G401 (cell line): ENCODE data around the gene VAPA. TPM values are rescaled to one million over a fixed set of nuclear protein-coding genes. Genes with fewer than 3 reads are reported as not detected.

Experiments used
- DNase-seq: peaks from one replicate; pipeline ENCODE4 v3.0.0-alpha.2; 2015; ENCODE audit warnings: low spot score
- in situ Hi-C: cut with HindIII; loops from 2 replicates; pipeline ENCODE4 v1.10.0; 2016; ENCODE audit warnings: low sequenced_read_pairs, mixed read lengths
- total RNA-seq: library from RNA; depleted of rRNA; stranded (reverse); fragments of >200 nt; shearing (Covaris generic); gene quantifications from 2 replicates; pipeline ENCODE4 v1.2.3, GENCODE V29; 2014

Gene VAPA
- total RNA-seq, 1 experiment from 2014 or later: 231 TPM

DNA sequence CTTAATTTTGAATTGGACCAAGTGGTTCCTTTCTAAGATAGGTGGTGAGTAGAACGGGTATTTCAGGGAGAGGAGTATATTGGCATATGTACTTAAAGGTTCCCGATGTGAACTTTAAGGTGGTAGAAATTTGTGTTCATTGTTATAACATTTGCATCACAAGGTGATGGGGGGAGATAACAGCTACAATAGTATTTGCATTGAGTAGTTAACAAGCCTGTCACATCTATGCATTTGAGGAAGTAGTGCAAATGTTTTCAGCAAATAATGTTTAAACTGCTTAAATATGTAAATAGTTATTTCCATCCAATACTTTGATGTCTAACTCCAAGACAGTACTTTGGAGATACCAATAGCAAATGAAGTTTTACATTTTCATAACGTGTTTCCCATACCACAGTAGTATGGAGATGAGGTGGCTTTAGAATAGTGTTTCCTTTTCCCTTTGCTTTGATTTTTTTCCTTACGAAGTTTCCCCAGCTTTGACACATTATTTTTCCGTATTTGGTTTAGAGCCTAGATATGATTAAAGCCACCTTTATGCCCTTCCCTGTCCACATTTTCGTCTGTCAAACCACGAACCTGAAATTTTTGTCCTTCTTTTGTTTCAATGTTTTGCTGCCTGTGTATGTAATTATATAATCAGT is 46.6 kb downstream of the VAPA start:
- no peak for DNase-seq
- in situ Hi-C loops: no loop called here

DNA sequence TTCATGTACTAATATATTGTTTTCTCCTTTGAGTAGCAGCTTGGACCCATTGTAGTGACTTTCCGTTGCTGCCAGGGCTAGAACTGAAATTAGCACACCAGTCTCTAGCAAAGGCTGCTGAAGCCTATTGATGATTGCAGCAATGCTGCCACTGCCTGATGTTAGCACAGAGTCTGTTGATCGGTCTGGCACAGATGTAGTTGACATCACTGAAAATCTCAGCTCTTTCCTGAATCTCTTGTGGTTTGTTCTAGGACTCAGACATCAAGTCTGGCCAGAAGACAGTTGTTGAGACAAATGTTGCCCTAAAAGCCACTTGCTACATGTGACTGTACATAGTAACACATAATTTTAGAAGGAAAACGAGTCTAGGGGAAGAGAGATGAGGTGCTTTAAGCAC is 47.2 kb downstream of the VAPA start:
- in situ Hi-C loops: no loop called here

DNA sequence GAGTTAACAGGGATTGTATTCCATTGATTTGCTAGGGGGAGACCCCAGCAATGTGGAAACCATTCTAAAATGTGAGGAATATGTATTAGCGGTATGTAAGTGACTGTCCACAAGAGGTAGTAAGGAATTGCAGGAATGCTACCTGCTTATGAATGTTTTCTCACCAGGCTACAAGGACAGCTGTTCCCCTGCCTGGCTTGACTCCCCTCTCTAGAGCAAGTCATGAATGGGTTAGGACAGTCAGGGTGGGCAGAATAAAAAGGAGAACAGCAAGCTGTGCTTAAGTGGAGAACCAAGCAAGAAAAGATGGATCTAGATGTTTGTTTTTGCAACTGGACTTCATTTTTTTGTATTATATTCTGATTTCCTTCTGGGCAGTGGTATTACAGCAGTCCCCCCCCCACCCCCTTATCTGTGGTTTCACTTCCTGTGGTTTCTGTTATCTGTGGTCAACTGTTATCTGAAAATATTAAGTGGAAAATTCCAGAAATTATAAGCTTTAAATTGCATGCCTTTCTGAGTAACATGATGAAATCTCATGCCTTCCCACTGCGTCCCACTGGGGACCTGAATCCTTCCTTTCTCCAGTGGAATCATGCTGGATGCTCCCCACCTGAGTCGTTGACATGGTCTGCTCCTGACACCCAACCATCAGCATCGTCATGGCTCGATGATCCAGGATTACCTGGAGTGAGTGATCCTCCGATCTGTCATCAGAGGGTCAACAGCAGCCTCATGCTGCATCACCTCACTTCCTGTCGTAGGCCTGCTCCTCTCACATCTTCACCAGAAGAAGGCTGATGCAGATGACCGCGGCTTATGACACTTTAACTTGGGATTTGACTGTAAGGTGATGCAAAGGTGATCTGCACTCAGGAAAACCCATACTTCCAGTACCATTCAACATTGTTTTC is 52.2 kb downstream of the VAPA start:
- DNase-seq: no peak
- in situ Hi-C loops: no loop called here

More for the DNA sequence above, 47.2 kb downstream of the VAPA start:
- no peak for DNase-seq

DNA sequence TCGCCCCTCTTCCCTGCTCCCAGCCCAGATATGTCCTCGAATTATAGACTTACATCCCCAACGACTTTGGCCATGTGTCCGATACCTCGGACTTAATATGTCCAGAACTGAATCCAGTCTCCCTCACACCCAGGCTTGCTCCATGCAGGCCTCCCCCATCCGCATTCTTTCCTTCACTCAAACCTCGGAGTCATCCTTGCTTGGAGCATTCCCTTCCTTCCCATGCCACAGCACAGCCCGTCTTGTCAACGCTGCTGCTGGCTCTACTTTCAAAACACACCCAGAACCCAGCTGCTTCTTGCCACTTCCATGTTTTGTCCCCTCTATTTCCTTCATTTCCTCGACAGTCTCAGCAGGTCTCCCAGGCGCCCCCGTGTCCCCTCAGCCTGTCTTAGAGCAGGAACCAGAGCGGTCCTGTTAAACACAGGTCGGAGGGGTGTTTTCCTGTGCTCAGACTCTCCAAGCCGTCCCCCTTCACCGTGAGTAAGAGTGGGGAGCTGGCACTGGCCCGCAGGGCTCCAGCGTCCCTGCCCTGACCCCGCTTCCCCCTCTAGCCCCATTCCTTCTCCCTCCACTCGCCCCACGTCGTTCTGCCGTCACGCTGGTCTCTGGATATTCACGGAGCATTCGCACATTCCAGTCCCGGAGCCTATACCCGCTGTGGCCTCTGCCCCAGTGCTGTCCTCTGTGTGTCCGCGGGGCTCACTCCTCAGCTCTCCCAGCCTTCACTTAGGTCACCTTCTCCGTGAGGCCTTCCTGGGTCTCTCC is 54.4 kb downstream of the VAPA start:
- DNase-seq: no peak
- in situ Hi-C loops: no loop called here

DNA sequence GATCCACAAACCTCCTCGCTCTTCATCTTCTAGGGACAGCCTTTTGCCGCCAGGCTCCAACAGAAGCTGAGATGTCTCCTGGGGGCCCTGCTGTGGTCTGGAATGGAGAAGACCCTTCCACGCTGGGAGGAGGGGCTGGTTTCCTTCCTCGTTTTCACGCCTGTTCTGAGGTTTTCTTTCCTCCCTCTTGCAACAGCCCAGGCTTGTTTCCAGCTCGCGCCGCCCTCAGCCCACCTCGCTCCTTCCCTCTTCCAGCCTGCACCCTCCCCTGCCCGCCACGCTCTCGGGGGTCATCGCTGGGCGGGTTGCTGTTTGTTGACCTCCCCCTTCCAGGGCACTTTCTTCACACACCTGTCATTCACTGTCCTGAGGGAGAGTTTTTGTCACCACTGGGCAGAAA is 55.4 kb downstream of the VAPA start:
- in situ Hi-C loops: no loop called here
- DNase-seq: no peak

DNA sequence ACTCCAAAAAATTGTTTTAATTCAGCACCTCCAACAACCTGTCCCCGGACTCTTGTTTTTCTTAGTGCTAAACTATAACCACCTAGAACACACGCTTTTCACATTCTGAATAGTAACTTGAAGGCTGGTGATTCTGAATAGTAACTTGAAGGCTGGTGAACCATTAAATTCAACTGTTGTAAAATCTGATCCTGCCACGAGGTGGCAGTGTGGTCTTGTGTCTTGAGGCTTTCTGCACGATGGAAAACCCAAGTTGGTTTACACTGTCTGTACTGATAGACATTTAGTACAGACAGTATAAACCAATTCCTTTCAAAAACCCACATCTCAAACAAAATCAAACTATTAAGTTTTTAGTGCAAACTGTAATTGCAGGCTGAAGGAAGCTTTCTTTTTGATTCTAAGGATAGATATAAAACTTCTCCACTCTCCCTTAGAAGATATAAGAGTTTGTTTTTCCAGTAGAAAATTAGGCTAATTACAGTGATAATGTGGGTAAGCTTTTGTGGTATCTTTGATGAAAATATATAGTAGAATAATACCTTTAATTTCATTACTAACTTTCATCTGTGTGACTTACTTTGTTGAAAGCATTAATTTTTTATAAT is 57.6 kb downstream of the VAPA start:
- in situ Hi-C loops: no loop called here

DNA sequence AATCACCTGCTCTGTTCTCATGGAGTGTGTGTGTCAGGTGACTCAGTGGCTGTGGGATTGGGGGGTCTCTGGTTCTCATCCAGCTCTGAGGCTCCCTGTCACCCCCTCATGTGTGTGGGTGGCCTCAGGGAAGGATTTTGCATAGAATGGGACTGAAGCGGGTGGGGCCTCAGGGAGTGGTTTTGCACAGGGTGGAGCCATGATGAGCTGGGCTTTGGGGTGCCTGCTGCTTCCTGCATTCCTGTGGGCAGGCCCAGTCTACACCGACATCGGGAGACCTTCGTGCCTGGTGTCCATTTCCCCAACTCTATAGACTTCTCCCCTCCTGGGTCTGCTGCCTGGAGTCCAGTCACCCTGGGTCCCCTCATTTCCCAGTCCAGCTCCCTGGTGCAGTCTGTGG is 59.7 kb downstream of the VAPA start:
- no peak for DNase-seq
- in situ Hi-C loops: no loop called here

More for the DNA sequence above, 57.6 kb downstream of the VAPA start:
- peak; percentile 78 for DNase-seq

DNA sequence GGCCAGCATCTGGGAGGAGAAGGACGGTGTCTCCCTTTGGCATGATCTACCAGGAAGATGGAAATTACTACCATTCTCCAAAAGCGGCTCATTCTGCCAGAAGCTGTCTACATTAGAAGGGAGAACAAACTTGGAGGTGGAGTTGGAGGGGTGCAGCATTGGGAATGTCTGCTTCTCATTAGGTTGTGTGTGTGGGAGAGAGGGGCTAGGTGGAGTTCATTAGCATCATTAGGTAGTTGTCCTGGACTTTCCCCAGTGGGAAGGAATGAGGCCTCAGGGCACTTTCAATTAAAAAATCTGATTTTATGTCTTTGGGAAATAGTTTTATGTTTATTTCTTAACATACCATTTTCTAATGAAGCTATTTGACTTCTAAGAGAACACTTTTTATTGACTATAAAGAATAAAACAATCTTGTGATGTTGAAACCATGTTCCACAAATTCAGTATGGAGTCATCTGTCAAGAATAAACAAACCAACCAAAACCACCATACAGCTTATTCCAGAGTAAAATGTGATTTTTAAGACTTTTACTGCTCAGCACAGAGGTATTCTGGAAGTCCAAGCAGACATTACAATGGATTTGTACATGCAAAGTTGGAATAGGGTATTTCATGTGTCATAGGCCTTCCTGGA is 60.6 kb downstream of the VAPA start:
- DNase-seq: no peak
- in situ Hi-C loops: no loop called here

DNA sequence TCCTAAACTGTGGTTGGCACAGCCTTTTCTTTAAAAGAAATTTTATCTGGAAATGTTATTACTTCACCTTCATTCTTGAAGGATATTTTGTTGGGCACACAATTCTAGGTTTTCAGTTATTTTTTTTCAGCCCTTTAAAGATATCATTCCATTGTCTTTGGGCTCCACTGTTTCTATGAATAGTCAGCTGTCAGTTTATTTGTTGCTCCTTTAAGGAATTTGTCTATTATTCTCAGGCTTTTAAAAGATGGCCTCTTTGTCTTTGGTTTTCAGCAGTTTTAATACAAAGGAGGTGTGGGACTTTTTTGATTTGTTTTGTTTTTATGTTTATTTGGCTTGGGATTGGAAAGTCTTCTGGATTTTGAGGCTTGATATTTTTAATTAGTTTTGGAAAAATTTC is 61.8 kb downstream of the VAPA start:
- DNase-seq: no peak
- in situ Hi-C loops: no loop called here

DNA sequence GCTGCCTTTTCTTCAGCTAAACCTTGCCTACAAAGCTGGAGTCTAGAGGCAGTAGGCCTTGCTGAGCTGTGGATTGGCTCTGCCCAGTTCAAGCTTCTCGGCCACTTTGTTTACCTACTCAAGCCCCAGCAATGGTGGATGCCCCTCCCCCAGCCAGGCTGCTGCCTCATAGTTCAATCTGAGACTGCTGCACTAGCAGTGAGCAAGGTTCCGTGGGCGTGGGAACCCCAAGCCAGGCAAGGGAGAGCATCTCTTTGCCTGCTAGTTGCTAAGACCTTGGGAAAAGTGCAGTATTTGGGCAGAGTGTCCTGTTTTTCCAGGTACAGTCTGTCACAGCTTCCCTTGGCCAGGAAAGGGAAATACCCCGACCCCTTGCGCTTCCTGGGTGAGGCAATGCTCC is 68.9 kb downstream of the VAPA start:
- no peak for DNase-seq
- in situ Hi-C loops: no loop called here

DNA sequence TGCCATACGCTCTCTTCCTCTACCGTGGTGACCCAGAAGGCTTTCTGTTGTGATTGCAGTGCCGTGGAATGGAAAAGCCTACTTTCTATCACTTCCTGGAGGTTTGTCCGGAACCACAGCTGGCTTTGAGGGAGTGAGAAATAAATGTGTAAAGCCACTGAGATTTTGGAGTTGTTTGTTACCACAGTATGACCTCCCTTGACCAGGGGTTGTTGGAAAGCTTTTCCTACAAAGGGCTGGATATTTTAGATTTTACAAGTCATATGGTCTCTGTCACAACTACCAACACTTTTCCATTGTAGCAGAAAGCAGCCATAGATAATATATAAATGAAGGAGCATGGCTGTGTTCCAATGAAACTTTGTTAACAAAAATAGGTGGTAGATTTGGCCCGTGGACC is 70.3 kb downstream of the VAPA start:
- DNase-seq: no peak
- in situ Hi-C loops: no loop called here

DNA sequence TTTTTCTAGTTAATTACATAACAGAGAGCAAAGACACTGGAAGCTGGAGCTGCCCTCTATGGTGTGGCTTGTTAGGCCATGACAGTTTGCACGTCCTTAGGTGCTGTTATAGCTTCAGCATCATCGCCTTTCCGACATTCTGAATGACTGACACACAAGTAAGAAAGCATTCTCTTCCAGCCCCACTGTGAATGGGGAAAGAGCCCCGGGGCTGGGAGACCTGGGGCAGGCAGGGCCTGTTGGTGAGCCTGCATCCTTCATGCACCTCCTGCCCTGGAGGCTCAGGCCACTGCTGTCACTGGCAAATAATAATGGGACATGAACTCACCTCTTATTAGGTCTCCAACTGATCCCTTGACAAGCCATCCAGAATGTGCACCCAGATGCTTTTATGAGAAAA is 71.8 kb downstream of the VAPA start:
- no peak for DNase-seq
- in situ Hi-C loops: no loop called here

DNA sequence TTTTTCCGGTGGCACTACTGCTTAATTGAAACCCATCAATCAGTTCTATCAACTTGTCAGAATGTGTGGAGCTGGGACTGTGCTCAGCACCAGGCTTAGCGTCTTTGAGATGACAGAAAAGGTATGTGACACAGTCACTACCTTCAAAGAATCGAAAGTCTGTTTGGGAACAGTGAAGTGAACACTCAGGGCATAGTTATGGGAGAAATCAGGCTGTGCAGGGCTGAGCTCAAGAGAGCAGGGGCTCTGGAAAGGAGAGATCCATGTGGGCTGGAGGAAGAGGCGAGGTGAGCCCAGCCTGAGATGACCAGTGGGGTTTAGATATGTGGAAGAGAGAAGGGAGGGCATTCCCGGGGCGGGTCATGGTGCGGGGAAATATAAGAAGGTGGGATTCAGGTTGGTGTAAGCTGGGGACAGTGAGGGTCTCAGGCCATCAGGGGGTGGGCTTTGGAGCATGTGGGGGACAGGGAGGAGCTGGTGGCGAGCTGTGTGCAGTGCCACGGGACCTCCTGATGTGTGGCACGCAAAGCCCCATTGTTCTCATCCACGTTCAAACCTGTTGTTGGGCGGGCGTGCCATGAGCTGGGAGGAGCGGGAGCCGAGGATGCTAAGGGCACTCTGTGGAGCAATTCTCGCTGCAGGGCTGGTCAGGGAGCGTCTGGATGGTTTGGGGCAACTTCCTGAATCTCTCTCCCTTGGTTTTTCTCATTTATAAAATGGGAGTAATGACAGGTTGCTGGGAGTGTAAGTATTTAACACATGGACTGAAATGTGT is 72.5 kb downstream of the VAPA start:
- in situ Hi-C loops: no loop called here
- DNase-seq: no peak

DNA sequence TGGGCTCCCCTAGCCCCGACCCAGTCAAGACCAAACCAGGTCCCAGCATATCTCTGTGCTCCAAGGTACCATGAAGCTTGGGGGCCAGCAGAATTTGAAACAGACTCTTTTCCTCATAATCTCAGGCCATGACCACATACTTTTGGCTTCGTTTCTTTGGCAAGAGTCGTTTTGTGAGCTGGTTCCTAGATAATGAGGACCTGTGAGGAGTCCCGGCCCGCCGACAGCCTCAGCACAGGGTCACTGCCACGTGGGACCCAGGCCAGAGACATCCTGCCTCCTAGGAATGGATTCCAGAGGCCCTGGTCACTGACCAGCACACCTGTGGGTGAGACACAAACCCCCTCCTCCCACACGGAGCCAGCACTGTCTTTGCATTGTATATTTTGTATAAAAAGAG is 73.5 kb downstream of the VAPA start:
- in situ Hi-C loops: no loop called here
- no peak for DNase-seq

DNA sequence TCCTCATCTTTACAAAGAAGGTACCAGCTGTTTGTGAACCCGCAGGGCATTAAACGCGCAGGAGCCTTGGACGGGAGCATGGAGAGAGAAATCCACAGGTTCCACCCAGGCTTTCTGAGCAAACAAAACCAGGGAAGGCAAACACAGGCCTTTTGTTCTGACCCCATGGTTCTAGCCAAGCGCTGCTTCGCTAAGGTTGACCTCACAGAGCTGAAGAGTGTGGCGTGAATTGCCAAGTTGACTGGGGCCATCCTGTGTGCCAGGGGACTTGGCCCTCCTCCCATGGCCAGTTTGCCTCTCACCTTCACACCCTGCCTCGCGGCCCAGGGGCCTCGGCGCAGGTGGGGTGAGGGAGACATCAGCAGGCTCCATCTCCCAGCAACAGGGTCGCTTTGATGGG is 74.1 kb downstream of the VAPA start:
- no peak for DNase-seq
- in situ Hi-C loops: no loop called here

DNA sequence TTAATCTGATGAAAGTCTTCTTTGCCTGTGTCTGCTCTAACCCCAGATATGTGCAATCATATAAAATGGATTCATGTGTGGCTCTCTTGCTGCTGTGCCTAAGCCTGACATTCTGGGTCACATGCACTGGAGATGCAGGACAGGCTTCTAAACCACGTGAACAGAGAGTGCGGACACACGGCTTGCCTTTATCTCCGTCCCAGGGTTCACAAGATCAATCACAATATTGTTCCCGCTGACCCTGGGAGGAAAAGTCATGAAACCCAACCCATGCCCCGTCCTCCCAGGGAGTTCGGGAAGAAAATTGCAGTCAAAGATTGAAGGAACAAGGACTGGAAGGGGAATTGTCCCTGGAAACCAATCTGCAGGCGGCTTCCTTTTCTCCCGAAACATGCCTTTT is 74.8 kb downstream of the VAPA start:
- DNase-seq: no peak
- in situ Hi-C loops: no loop called here

DNA sequence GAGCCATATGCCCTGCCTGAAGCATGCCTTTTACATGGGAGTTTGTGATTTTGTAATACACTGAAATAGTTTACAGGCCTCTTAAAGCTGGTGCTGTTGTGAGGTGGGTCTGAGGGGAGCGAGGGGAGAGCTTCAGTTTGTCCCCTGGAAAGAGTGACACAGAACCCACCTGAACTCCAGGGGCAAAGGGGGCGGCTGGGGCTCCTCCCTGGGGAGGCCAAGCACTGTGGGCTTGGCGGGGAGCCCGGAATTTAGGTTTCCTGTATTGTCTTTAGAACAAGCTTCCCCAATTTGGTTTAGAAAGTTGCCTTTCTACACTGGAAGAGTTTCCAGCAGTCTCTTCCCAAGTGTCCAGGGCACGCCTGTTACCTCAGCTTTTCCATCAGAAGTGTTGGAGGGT is 75.7 kb downstream of the VAPA start:
- no peak for DNase-seq
- in situ Hi-C loops: no loop called here
